Measurements from ENCODE around the gene KLF3. TPM values are rescaled to one million over a fixed set of nuclear protein-coding genes. Genes with fewer than 3 reads are reported as not detected.

KLF3 gene
- total RNA-seq, 1 experiment from 2014 or later, result 37.5 TPM

DNA sequence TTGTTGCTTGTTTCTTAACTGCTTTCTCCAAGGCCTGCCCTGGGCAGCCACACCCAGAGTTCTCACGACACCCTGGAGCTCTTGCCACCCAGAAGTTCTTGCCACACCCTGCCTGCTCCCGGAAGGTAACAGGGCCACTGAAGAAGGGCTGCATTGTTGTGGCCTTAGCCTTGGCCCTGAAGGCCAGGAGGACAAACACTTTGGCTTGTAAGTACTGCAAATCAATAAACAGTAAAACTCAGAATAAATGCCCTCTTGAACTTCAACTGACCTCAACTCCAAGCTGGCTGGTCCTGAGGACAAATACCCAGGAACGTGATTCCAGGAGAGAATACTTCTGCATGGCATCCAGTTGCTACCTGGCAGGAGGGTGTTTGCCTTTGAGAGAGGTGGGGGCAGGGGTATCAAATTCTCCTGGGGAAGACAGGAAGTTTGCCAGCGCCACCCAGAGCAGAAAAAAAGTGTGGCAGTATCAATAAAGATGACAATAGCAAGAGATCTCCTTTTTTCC, 64.7 kb downstream of the KLF3 start:
- TF ChIP-seq, protein P1, sequence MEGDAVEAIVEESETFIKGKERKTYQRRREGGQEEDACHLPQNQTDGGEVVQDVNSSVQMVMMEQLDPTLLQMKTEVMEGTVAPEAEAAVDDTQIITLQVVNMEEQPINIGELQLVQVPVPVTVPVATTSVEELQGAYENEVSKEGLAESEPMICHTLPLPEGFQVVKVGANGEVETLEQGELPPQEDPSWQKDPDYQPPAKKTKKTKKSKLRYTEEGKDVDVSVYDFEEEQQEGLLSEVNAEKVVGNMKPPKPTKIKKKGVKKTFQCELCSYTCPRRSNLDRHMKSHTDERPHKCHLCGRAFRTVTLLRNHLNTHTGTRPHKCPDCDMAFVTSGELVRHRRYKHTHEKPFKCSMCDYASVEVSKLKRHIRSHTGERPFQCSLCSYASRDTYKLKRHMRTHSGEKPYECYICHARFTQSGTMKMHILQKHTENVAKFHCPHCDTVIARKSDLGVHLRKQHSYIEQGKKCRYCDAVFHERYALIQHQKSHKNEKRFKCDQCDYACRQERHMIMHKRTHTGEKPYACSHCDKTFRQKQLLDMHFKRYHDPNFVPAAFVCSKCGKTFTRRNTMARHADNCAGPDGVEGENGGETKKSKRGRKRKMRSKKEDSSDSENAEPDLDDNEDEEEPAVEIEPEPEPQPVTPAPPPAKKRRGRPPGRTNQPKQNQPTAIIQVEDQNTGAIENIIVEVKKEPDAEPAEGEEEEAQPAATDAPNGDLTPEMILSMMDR (conservative IDR thresholded peaks at IDR 0.05), result peak; percentile 70
- no peak for TF ChIP-seq EZH2 (IDR thresholded peaks at IDR 0.05; ENCODE audit: low read depth)
- CTCF ChIA-PET, result interaction anchor here (0.6 to 1.7 kb wide), 9 partner anchors 66 to 705 kb away, joined by 3 to 11 read pairs (median 4); no protein-coding TSS in a partner anchor
- no TSS peak for BruUV-seq (replicated peaks)
- H3K4me1 ChIP-seq (replicated peaks; ENCODE audit: insufficient read depth), result peaks cover 58% of the 10 kb centered on the region
- peak overlapping the region; percentile 47 for H3K4me2 ChIP-seq
- no peaks in the 10 kb centered on the region for H3K36me3 ChIP-seq (ENCODE audit: low read depth)
- no peak overlapping the region for H2AFZ ChIP-seq
- intact Hi-C loops (cut with micrococcal nuclease; ENCODE audit: unreplicated experiment), result loop anchor here (1.0 to 5.0 kb wide), 7 partner anchors 53 to 566 kb away; no protein-coding TSS in a partner anchor
- peak; percentile 87 to 99 for DNase-seq
- H3K79me2 ChIP-seq (ENCODE audit: low read depth), result no peaks in the 10 kb centered on the region
- H3K9me3 ChIP-seq (ENCODE audit: insufficient read depth, low read depth), result no peaks in the 10 kb centered on the region
- POLR2A ChIA-PET (ENCODE audit: unreplicated experiment), result interaction anchor here (0.6 kb wide), 2 partner anchors 160 to 653 kb away, joined by 5 read pairs; no protein-coding TSS in a partner anchor
- peak overlapping the region; percentile 78 for H3K27ac ChIP-seq
- no peaks in the 10 kb centered on the region for H4K20me1 ChIP-seq (ENCODE audit: insufficient read depth)
- H3K4me3 ChIP-seq, result no peak overlapping the region
- peaks cover 36% of the 10 kb centered on the region for H3F3A ChIP-seq (ENCODE audit: insufficient read depth, low read depth)
- H3K27me3 ChIP-seq (ENCODE audit: insufficient read depth, low read depth), result no peaks in the 10 kb centered on the region
- no peaks in the 10 kb centered on the region for H3K9me2 ChIP-seq (ENCODE audit: insufficient read depth)

DNA sequence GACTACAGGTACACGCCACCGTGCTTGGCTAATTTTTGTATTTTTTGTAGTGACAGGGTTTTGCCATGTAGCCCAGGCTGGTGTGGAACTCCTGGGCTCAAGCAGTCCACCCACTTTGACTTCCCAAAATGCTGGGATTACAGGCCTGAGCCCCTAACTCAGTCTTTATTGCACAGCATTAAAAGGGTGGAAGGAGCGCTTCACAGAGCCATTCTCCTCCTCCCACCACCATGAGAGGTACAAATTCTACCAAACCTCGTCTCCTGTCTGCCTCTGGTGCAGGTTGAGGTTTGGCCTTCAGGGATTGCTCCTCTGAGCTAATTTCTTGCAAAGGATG, 66.5 kb downstream of the KLF3 start:
- Histone ChIP-seq H3K27ac (peak overlapping the region; percentile 13; the same call in 1 of the 2 replicates), H3K9me3 (ENCODE audit: insufficient read depth, low read depth) (no peaks in the 10 kb centered on the region), H4K20me1 (ENCODE audit: insufficient read depth) (no peaks in the 10 kb centered on the region), H2AFZ (no peak overlapping the region), H3K4me1 (replicated peaks; ENCODE audit: insufficient read depth) (peaks cover 41% of the 10 kb centered on the region), H3F3A (ENCODE audit: insufficient read depth, low read depth) (peaks cover 18% of the 10 kb centered on the region), H3K36me3 (ENCODE audit: low read depth) (no peaks in the 10 kb centered on the region), H3K79me2 (ENCODE audit: low read depth) (no peaks in the 10 kb centered on the region), H3K9me2 (ENCODE audit: insufficient read depth) (no peaks in the 10 kb centered on the region), H3K27me3 (ENCODE audit: insufficient read depth, low read depth) (no peaks in the 10 kb centered on the region), H3K4me3 (no peak overlapping the region), H3K4me2 (peak overlapping the region; percentile 25; the same call in 1 of the 2 replicates)
- CTCF ChIA-PET, result interaction anchor here (0.6 kb wide), 1 partner anchor 668 kb away, joined by 5 read pairs; no protein-coding TSS in a partner anchor
- DNase-seq, result no peak
- intact Hi-C loops (cut with micrococcal nuclease; ENCODE audit: unreplicated experiment), result loop anchor here (2.0 to 5.0 kb wide), 2 partner anchors 928 to 1128 kb away; no protein-coding TSS in a partner anchor
- BruUV-seq (replicated peaks), result no TSS peak
- no peak for TF ChIP-seq EZH2 (IDR thresholded peaks at IDR 0.05; ENCODE audit: low read depth)
- TF ChIP-seq, protein P1 (conservative IDR thresholded peaks at IDR 0.05), result no peak
- POLR2A ChIA-PET (ENCODE audit: unreplicated experiment), result no interaction called here

DNA sequence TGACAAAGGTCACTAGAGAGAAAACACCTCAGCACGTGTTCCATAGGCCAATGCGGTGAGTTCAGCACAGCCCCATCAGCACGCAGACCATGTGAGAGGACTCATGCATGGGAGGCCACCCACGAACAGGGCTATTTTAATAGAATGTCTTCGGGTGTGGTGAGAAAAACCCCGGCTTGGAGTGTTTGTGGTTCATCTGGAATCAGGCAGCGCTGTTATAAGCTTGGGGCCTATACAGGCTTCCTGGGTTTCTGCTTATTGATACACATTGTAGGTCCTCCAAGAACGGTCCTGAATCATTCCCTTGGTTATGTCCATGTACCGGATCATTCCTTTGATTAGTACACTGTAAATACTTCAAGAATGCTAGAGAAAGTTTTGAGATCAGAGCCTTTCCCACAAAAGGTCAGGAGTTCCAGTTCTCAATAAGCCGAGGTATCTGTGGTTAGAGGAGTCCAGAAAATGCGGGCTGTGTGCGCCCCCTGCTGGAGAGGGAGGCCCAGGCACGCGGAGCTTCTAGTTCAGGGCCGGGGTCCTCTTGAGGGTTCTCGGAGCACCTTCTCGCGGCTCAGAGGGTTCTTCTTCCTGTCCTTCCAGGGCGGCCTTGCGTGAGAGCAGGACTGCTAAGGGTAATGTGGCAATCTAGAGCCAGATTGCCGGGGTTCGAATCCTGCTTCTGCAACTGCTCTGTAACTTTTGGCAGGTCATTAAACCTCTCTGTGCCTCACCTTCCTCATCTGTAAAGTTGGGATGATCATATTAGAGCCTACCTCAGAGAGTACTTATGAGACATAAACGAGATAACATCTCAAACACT, 67.0 kb downstream of the KLF3 start:
- no peak overlapping the region for H3K4me3 ChIP-seq
- no peak overlapping the region for H2AFZ ChIP-seq

More for the DNA sequence above, 67.0 kb downstream of the KLF3 start:
- CTCF ChIA-PET, result no interaction called here
- intact Hi-C loops (cut with micrococcal nuclease; ENCODE audit: unreplicated experiment), result loop anchor here (1.0 to 5.0 kb wide), 3 partner anchors 669 to 1129 kb away; no protein-coding TSS in a partner anchor
- Histone ChIP-seq H3K27ac (peak overlapping the region; percentile 13; the same call in 1 of the 2 replicates), H4K20me1 (ENCODE audit: insufficient read depth) (no peaks in the 10 kb centered on the region), H3K36me3 (ENCODE audit: low read depth) (no peaks in the 10 kb centered on the region), H3K4me2 (peak overlapping the region; percentile 25), H3K9me2 (ENCODE audit: insufficient read depth) (no peaks in the 10 kb centered on the region), H3K79me2 (ENCODE audit: low read depth) (no peaks in the 10 kb centered on the region), H3K9me3 (ENCODE audit: insufficient read depth, low read depth) (no peaks in the 10 kb centered on the region), H3F3A (ENCODE audit: insufficient read depth, low read depth) (peaks cover 16% of the 10 kb centered on the region), H3K27me3 (ENCODE audit: insufficient read depth, low read depth) (no peaks in the 10 kb centered on the region), H3K4me1 (replicated peaks; ENCODE audit: insufficient read depth) (peaks cover 35% of the 10 kb centered on the region)
- peak; percentile 74 to 87 for DNase-seq
- POLR2A ChIA-PET (ENCODE audit: unreplicated experiment), result no interaction called here
- no TSS peak for BruUV-seq (replicated peaks)
- TF ChIP-seq, protein P1 (conservative IDR thresholded peaks at IDR 0.05), result peak; percentile 94
- no peak for TF ChIP-seq EZH2 (IDR thresholded peaks at IDR 0.05; ENCODE audit: low read depth)

All from PC-9 (cell line).